DMS53 treated with DMSO at 0.1 percent for 48 hours (cell line): ENCODE results near the gene FBXO15.

Experiments used
- DNase-seq: peaks from one replicate; lab custom pipeline; 2025; ENCODE audit not compliant: unreplicated experiment; lab: John Stamatoyannopoulos, UW

Gene FBXO15

DNA sequence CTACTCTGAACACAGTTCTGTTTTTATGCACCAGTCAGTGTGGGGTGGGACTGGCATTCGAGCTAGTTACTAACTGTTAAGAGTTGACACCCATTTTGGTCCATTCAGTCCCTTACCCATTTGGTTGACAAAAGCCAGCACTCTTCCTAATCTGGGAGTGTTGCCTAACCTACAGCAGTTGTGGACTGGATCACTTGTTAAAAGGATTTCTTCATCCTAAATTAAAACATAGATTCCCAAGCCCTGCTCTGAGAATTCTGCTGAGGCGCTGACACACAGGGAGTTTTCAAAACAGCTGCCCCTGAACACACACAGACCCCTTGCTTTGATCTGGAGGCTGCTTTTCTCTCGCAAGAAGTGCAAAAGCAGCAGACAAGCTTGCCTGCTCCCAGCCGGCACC is 7.1 kb upstream of the FBXO15 start:
- no peak for DNase-seq

DNA sequence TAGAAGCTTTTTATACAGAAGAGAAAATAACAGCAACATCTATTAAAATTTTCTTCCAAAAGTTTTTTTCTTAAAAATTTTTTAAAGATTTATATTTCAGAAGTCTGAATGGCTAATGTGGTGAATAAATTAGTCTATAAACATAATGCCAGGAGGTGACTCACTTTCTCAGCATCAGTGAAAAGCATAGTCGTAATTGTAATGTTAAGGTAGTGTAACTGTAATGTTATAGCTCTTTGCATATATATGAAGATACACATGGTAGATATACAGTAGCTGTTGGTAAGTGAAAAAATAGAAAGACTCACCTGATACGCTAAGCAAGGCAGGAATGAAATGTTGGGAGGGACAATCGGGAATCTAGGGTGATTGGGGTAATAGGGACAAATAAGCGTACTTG is 6.2 kb upstream of the FBXO15 start:
- DNase-seq = no peak

DNA sequence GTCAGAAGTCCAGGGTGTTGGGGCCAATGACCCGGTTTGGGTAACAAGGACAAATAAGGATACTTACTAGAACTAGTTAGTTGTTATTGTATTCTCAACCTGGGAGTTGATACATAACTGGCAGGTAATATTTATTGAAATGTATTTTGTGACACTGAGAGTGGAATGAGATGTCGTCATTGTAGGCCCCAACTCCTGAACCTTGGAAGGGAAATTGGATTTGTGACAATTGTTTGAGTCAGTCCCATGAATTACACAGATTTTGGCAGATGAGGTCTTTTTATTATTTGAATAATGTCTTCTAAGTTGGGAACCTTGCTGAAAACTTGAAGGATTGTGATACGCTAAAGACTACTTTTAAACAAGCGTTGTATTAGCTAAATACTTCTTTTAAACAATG is 5.7 kb upstream of the FBXO15 start:
- DNase-seq = no peak

DNA sequence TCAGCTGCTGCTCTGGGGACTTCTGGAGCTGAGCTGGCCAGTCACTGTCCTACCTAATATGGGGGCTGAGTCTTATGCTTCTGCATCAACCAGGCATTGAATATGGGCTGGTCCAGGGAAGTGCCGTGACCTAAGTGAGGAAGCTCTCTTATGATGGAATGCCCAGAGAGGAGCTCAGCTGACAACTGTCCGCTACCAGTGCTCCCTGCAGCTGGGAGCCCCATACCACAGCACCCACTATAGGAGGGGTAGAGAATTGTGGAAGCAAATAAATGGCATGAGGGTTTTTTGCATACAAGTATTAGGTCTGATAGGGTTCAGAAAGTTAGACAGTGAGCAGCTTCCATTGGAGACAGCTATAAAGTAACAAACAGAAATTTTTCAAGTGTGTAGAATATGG is 5.2 kb upstream of the FBXO15 start:
- DNase-seq = no peak

DNA sequence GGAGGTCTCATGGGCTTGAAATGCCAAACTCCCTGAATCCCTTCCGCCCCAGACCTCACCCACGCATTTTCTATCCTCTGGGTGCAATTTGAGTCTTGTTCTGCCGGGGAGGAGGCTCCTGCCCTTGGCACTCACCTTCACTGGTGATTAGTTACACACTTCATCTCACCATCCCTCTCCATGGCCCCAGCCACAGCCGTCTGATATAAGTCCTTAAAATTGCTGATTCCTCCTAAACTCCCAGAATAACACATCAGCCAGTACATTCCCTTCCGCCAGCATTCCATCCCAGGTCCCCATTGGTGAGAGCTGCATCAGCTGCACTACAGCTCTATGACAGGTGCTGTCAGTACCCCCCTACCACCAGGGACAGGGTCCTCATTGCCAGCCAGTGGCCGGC is 4.6 kb upstream of the FBXO15 start:
- DNase-seq = no peak

DNA sequence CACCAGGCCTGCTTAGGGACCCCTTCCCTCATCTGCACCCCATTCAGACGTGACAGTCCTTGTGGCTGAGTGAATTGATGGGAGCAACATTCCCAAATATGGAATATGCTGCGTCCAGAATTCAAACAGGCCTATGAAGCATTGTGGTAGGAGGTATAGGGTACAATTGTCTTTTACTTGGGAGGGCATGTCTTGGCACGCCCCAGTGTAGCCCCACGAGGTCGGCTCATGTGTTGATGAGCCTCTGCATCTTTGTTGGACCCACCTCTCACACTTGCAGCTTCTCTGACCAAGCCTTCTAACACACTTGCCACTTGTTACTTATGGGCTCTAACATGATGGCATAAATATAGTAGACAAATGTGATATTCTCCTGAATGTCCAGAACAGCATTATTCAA is 2.2 kb upstream of the FBXO15 start:
- no peak for DNase-seq

DNA sequence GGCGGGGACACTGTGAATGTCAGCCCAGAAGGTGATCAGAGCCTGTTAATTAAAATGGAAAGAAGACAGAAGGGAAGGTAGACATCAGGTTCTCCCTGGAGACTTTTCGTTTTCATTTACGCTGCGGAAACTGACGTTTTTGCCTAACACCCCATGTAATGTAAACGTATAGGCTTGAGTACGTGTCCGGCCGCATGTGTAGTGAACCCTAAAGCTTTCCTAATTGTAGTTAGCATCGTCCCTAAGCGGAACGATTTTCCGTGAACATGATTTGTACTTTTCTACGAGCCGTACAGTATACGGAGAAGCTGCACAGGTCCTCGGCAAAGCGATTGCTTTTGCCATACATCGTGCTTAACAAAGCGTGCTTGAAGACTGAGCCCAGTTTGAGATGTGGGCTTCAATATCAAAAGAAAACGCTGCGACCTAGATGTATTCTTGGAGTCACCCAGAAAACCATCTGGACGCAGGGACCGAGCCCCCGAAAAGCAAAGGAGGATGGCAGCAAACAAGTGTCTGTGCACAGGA is 973 bp upstream of the FBXO15 start:
- DNase-seq = no peak

DNA sequence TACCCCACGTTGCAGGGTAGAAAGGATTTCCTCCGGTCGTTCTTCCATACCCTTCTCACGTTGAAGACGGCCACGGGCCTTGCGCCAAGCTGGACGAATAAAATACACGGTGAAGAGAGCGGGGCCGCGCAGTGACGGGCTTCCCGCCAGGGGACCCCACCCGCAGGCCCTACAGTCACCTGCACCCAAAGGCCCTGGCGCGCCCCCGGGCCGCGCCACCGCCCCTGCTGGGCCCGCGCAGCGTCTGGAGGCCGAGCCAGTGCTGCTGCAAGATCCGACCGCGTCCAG is 199 bp downstream of the FBXO15 start:
- DNase-seq = no peak

DNA sequence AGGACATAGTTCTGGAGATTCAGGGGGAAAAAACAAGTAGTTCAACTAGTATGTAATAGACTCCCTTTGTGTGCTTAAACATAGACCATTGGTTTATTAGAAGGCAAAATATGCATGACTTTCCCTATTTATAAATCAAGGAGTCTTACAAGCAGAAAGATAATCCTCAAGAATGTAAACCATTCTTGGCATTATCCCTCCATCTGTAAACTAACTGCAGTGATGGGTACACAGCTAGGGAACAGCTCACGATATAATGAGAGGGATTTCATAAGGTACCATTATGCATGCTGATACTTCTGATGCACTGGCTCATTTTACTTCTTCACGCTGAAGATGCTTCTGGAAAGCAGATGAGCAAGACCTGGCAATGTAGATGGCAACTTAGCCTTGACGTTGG is 878 bp downstream of the FBXO15 start:
- no peak for DNase-seq

DNA sequence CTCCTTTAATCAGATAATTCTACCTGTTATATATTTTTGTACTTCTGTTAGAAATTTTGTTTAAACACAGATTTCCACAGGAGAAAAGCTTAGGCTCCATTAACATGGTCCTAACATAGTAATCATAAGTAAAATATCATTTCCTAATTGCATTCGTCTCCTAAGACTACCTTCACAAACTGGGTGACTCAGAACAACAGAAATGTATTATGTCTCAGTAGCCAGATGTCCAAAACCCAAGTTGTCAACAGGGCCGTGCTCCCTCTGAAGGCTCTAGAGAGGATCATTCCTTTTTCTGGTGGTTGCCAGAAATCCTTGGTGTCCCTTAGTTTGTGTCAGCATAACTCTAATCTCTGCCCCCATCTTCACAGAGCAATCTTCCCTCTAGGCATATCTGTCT is 5.4 kb downstream of the FBXO15 start:
- no peak for DNase-seq

DNA sequence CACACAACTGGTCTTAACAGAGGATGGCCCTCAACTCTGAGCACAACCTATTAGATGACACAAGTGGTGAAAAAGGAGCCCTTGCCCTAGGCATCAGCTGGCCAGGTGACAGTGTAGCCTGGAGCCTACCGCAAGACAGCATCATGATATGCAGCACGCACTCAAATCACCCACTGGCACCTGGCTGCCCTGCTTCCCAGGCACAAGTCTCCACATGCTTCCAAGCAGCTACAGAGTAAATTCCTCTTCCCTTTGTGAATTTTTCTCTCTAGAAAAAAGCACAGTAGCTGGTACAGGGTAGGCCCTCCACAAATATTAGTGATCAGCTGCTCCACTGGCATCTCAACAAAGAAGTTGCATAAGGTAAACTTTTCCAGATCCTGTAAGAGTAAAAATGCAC is 6.0 kb downstream of the FBXO15 start:
- no peak for DNase-seq

DNA sequence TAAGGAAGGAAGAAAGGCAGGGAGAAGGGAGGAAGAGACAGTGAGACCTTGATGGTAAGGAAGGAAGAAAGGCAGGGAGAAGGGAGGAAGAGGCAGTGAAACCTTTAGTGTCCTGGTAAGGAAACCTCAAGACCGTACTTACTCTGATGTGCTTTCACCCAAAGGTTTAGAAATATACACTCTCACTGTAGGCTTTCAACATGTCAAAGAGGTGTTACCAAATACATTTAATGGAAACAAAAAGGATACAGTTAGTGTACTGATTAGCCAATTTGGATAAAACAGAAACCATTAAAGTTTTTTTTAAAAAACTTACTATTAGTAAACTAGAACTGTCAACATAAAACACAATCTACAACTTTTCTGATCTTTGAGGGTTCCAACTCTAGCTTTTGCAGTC is 7.1 kb downstream of the FBXO15 start:
- no peak for DNase-seq

DNA sequence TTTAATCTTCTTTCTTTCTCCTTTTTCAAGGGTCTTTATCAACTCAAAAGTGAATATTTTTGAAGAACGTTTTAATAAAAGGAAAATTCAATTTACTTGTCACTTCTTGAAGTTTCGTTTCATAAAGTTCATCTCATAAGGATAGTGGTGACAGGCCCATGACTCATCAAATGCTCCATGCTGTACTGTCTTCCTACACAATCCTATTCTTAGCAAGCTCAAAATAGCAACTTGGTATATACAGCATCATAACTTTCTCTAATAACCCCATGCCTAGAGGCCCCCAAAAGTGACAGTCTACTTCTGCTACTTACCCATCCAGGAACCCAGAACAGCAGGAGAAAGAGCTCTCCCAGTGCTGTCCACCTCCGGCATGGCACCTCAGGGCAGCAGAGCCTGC is 7.7 kb downstream of the FBXO15 start:
- DNase-seq = no peak

DNA sequence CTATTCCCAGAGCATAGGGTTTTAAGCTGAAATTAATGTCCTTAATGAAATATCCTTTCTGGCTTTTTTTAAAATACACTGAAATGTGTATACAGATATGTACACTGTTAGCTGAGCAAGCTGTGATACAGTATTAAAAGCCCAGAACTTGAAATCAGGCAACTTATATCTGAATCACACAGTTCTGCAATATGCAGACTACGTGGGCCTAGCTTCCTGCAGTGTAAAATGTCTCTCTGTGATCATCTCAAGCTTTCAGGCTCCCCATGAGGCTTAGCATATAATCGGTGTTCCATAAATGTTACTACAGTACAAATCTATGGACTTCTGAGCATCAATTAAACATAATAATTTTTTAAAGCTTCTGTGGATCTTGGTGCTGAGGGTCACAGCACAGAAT is 8.2 kb downstream of the FBXO15 start:
- DNase-seq = no peak

DNA sequence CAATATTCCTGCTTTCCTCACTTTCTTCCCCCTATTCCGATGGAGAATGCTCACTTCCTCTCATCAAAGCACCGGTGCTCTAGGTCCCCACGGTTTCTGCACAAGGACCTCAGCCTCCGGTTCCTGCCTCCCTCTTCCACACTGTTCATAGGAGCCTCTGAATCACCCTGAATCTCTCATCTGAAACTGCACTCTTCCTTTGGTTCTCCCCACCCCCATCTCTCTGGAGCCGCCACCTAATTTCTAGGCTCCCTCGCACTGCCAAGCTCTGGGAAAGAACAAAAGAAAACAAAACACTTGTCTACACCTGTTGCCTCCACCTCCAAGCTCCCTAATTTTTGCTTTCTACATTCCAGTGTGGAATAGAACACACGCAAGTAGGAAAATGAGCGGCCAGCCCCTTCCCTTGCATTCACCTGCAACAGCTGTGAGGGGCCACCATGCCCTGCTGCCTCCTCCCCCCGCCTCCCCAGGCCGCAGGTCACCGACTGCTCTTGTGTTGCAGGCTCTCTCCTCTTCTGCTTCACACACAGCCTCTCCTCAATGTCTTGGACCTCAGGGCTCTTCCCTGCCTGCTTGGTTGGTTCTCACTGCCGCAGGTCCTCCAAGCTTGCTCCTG is 9.6 kb downstream of the FBXO15 start:
- no peak for DNase-seq

DNA sequence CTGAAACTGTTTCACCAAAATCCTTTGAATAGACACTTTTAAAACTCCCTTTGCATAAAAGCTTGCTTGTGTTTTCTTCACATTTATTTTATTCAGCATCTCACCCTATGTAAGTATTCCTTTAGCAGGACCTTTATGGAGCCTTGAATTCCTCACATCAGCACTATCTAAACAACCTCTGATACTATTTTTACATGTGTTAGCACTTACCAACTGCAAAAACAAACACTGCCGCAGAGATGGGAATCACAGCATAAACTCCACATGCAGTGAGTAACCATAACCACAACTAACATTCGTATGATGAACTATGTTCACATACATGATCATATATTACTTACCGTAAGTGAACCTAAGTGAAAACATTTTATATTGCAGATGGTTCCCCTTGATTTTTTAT is 15.4 kb downstream of the FBXO15 start:
- no peak for DNase-seq

DNA sequence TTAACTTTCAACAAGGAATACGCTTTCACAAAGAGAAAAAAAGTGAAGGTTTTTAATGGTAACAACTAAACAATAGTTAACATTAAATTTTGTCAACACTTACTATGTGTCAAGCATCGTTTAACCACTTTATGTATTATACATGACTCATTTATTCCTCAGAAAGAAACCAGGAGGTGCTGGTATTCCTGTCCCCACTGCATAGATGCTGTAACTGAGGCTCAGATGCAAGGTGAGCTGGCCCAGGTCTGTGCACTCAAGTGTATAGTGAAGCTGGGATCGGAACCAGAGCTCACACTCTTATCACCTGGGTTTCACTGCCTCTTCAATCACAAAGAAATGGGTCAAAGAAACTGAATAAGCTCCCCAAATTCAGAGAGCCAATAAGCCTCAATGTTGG is 16.5 kb downstream of the FBXO15 start:
- DNase-seq = no peak

DNA sequence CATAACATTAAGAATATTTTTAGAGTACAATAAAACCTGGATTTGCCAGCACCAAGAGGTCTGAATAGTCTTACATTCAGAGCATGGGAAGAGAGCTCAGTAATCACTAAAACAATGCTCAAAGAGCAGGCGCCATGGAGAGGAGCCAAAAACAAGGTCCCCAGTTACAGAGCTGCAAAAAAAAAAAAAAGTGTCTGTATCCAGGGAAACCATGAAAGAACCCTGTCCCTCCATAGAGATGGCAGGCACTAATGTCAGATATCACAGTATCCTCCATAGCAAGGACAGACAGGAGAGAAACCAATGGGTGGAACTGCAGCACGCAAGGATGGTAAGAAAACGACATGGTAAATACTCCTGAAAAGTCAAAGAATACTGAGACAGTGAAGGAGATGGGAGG is 19.5 kb downstream of the FBXO15 start:
- DNase-seq = no peak

DNA sequence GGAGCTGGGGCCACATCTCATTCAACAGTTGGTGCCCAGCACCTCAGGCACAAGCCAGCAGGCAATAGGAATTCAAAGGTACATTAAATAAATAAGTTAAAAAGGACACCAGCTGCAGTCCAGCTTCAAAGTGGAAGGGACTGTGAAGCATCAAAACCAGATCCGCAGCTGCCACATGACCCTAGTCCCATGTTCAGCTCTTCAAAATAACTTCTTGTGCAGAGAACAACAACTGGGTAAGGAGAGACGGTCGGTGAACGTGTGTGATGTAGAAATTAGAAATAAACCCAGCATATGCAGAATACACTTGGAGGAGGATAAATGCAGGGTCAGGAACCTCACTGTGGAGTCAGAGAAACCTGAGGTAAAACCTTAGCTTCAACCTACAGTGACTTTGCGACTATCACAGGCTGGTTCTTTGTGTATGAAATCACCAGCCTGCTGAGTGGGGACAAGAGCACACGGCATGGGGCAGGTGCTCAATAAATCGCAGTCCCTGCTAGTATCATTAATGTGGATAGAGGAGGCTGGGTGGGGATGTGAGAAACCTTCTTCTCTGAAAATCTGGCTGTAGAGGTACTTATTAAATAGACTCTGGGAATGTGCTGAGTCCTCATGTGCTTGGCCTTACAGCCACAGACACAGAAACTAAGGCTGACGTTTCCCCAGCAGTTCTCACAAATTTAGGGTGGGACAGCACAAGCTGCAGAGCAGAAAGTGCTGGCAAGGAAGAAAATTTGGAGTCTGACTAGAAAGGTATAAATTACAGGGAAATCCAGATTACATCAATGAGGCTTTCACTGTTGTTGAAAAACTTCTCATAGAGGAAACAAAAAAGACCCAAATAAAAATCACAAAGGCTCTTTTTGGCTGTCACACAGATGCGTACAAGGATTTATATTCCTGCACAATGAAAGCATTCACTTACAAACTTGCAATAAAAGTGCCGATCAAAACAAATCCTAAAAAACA is 20.7 kb downstream of the FBXO15 start:
- no peak for DNase-seq

DNA sequence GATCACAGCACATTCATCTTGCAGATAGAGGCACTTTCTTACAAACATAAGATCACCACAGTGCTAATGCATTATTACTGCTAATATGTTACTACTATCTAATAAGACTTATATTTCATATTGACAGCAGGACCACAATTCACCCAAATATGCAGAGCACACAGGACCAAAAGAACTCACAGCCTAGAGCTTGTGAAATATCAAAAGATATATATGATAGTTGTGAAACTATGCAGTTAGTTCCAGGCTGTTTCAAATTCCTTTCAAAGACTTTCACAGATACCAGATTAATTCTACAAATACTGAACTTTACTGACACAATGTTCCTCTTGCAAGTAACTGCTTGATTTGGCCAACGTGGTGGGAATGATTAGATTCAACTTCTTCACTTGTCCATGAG is 23.0 kb downstream of the FBXO15 start:
- no peak for DNase-seq

DNA sequence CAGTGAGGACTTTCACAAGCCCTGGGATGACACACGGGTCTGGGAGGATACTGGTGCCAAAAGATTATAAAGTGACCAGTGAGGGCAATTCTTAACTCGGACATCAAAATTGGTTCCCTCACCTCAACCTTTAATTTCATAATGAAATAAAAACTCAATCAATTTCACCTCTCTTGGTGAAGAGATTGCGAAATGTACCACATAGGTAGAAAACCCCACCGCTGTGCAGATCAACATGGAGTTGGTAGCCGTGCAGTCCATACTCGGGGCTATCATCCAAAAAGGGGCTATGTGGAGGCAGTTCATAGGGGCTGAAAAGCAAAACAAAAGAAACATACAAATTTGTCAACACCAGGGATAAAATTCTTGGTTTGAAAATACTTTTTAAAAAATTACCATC is 24.4 kb downstream of the FBXO15 start:
- no peak for DNase-seq

DNA sequence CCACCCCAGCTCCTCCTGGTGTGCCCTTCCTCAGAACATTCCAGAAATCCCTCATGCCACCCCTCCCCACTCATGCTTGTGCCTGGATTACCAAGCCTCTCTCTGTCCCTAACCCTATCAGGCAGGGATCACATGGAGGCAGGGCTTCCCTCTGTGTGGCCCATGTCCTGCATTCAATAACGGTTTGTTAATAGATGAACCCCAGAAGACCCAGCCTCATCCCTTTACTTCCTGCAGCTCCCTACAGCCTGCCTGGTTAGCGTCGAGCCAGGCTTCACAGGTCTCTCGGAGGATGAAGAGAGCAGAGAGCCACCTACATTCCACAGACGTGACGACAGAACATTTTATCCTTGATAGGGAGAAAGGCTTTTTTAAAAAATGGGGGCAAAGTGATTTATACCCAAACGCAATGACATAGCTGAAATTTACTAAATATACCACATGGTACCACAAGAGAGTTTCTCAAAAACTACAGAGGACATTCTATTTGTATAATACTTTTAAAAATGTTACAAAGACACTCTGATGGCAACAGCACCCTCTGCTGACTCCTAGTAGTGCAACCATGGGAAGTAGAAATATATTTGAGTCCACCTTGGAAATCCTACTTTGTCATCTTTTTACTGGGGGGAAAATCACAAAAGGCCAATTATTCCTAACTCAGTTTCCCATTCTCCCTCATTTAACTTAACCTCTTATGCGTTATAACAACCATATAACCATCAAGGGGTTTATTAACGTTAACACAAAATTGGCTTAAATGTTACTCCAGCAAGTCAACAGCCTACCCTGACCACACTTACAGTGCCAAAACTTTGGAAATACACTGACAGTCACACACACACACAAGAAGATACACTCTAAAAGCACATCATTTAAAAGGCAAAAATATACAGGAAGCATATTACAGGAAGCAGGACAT is 30.7 kb downstream of the FBXO15 start:
- DNase-seq = peak; percentile 72
